Hepatocyte (in vitro differentiated cells): ENCODE measurements around the gene SOX21.

Source experiments
- CTCF ChIP-seq: fragments of 200-600 bp; sonication (generic); IDR thresholded peaks from 2 replicates; pipeline ENCODE4 v1.5.1; 2016; ENCODE audit warnings: antibody characterized with exemption, mild to moderate bottlenecking; ENCODE audit not compliant: poor library complexity
- EZH2 ChIP-seq: fragments of 200-600 bp; sonication (generic); IDR thresholded peaks from 2 replicates; pipeline ENCODE4 v1.6.1; 2016; ENCODE audit warnings: antibody characterized with exemption, mild to moderate bottlenecking, borderline replicate concordance
- EZH2phosphoT487 ChIP-seq: fragments of 200-600 bp; sonication (generic); IDR thresholded peaks from one replicate; pipeline ENCODE4 v1.6.1; 2018; ENCODE audit warnings: antibody characterized with exemption, mild to moderate bottlenecking, low read depth, moderate library complexity; ENCODE audit not compliant: unreplicated experiment, severe bottlenecking

- TF ChIP-seq CTCF (no peak), EZH2 (no peak), EZH2phosphoT487 (no peak)
Measured at GRCh38 chr13:94696171-94696570, 16.2 kb downstream of the SOX21 start.
